Neuron (in vitro differentiated cells): ENCODE data around the gene DCXR.

ENCODE experiments used
- H2AFZ ChIP-seq: one replicate; pipeline ENCODE4 v1.6.1; 2013; ENCODE audit warnings: low read depth, mild to moderate bottlenecking, inconsistent platforms, low read length, moderate library complexity
- H3K27me3 ChIP-seq: one replicate; pipeline ENCODE4 v1.6.1; 2013; ENCODE audit warnings: low read length; ENCODE audit not compliant: insufficient read depth
- H3K36me3 ChIP-seq: one replicate; pipeline ENCODE4 v1.6.1; 2013; ENCODE audit warnings: low read length; ENCODE audit not compliant: insufficient read depth
- H3K4me1 ChIP-seq: one replicate; pipeline ENCODE4 v1.6.1; 2013; ENCODE audit warnings: low read length; ENCODE audit not compliant: insufficient read depth
- H3K4me3 ChIP-seq: 2 replicates; pipeline ENCODE4 v1.5.1; 2013; ENCODE audit warnings: mild to moderate bottlenecking, low read length, moderate library complexity
- H3K9me3 ChIP-seq: one replicate; pipeline ENCODE4 v1.6.1; 2013; ENCODE audit warnings: low read length

Gene DCXR

GRCh38 chr17:82037092-82037888 is at the start of gene DCXR:
Gene DCXR (minus strand): TSS chr17:82037697. CDS start chr17:82037682, 15 bp downstream.
- H3K36me3 ChIP-seq: peaks cover 7% of the 10 kb centered on the region
- peak within 1 kb of the TSS; percentile 85 for H3K4me3 ChIP-seq
- H2AFZ ChIP-seq: peak within 1 kb of the TSS; percentile 33
- H3K9me3 ChIP-seq: no peaks in the 10 kb centered on the region
- H3K27me3 ChIP-seq: no peaks in the 10 kb centered on the region
- peaks cover 23% of the 10 kb centered on the region for H3K4me1 ChIP-seq

- H3K9me3 ChIP-seq: no peaks in the 10 kb centered on the region
- H3K27me3 ChIP-seq: no peaks in the 10 kb centered on the region
- no peak overlapping the region for H3K4me3 ChIP-seq
- H3K4me1 ChIP-seq: no peaks in the 10 kb centered on the region
- no peak overlapping the region for H2AFZ ChIP-seq
- H3K36me3 ChIP-seq: peaks cover 97% of the 10 kb centered on the region
Observed at GRCh38 chr17:82085931-82086764, 48.7 kb upstream of the DCXR start.

- H3K4me3 ChIP-seq: no peak overlapping the region
- peaks cover 98% of the 10 kb centered on the region for H3K36me3 ChIP-seq
- no peaks in the 10 kb centered on the region for H3K9me3 ChIP-seq
- no peaks in the 10 kb centered on the region for H3K27me3 ChIP-seq
- H2AFZ ChIP-seq: no peak overlapping the region
- no peaks in the 10 kb centered on the region for H3K4me1 ChIP-seq
Observed at GRCh38 chr17:82085031-82085861, 47.7 kb upstream of the DCXR start.

- Histone ChIP-seq H3K4me3 (no peak overlapping the region), H3K9me3 (no peaks in the 10 kb centered on the region), H3K27me3 (no peaks in the 10 kb centered on the region), H3K36me3 (peaks cover 97% of the 10 kb centered on the region), H3K4me1 (no peaks in the 10 kb centered on the region), H2AFZ (no peak overlapping the region)
Observed at GRCh38 chr17:82084373-82085030, 47.0 kb upstream of the DCXR start.

- no peak overlapping the region for H2AFZ ChIP-seq
- no peaks in the 10 kb centered on the region for H3K27me3 ChIP-seq
- peaks cover 96% of the 10 kb centered on the region for H3K36me3 ChIP-seq
- H3K4me1 ChIP-seq: no peaks in the 10 kb centered on the region
- no peaks in the 10 kb centered on the region for H3K9me3 ChIP-seq
- no peak overlapping the region for H3K4me3 ChIP-seq
Observed at GRCh38 chr17:82083533-82084359, 46.2 kb upstream of the DCXR start.

- H3K4me1 ChIP-seq: no peaks in the 10 kb centered on the region
- H3K4me3 ChIP-seq: no peak overlapping the region
- H3K27me3 ChIP-seq: no peaks in the 10 kb centered on the region
- no peaks in the 10 kb centered on the region for H3K9me3 ChIP-seq
- no peak overlapping the region for H2AFZ ChIP-seq
- H3K36me3 ChIP-seq: peaks cover 94% of the 10 kb centered on the region
Observed at GRCh38 chr17:82083009-82083408, 45.5 kb upstream of the DCXR start.

- H2AFZ ChIP-seq: no peak overlapping the region
- no peak overlapping the region for H3K4me3 ChIP-seq
- no peaks in the 10 kb centered on the region for H3K27me3 ChIP-seq
- H3K36me3 ChIP-seq: peaks cover 95% of the 10 kb centered on the region
- H3K4me1 ChIP-seq: no peaks in the 10 kb centered on the region
- no peaks in the 10 kb centered on the region for H3K9me3 ChIP-seq
Observed at GRCh38 chr17:82082456-82082855, 45.0 kb upstream of the DCXR start.

- no peaks in the 10 kb centered on the region for H3K9me3 ChIP-seq
- H3K36me3 ChIP-seq: peaks cover 90% of the 10 kb centered on the region
- H3K27me3 ChIP-seq: no peaks in the 10 kb centered on the region
Observed at GRCh38 chr17:82081966-82082365, 44.5 kb upstream of the DCXR start.

GRCh38 chr17:82081546-82081945 is 44.0 kb upstream of the DCXR start:
- Histone ChIP-seq H3K9me3 (no peaks in the 10 kb centered on the region), H3K4me3 (no peak overlapping the region), H3K36me3 (peaks cover 86% of the 10 kb centered on the region), H2AFZ (no peak overlapping the region), H3K4me1 (no peaks in the 10 kb centered on the region), H3K27me3 (no peaks in the 10 kb centered on the region)

More at GRCh38 chr17:82081966-82082365, 44.5 kb upstream of the DCXR start:
- Histone ChIP-seq H3K4me3 (no peak overlapping the region), H3K4me1 (no peaks in the 10 kb centered on the region), H2AFZ (no peak overlapping the region)

- H3K27me3 ChIP-seq: no peaks in the 10 kb centered on the region
- no peaks in the 10 kb centered on the region for H3K4me1 ChIP-seq
- no peak overlapping the region for H3K4me3 ChIP-seq
- H2AFZ ChIP-seq: no peak overlapping the region
- H3K9me3 ChIP-seq: no peaks in the 10 kb centered on the region
- H3K36me3 ChIP-seq: peaks cover 80% of the 10 kb centered on the region
Observed at GRCh38 chr17:82080789-82081464, 43.4 kb upstream of the DCXR start.

- H3K36me3 ChIP-seq: peaks cover 73% of the 10 kb centered on the region
- no peaks in the 10 kb centered on the region for H3K4me1 ChIP-seq
- no peaks in the 10 kb centered on the region for H3K9me3 ChIP-seq
- H3K4me3 ChIP-seq: no peak overlapping the region
- no peaks in the 10 kb centered on the region for H3K27me3 ChIP-seq
- H2AFZ ChIP-seq: no peak overlapping the region
Observed at GRCh38 chr17:82080048-82080788, 42.7 kb upstream of the DCXR start.
